HG03565 (cell line): ENCODE measurements around the gene SYN1.
"Not testable (repeated sequence)": the region's sequence is repeated elsewhere in the genome, so short reads cannot be mapped to it uniquely, and the experiment has no call there.

Experiments
- ATAC-seq: cut with Tn5 transposase; IDR thresholded peaks from one replicate; pipeline ENCODE4 v1.9.1; 2021; ENCODE audit warnings: mild to moderate bottlenecking, moderate library complexity; ENCODE audit not compliant: unreplicated experiment

The SYN1 gene

DNA sequence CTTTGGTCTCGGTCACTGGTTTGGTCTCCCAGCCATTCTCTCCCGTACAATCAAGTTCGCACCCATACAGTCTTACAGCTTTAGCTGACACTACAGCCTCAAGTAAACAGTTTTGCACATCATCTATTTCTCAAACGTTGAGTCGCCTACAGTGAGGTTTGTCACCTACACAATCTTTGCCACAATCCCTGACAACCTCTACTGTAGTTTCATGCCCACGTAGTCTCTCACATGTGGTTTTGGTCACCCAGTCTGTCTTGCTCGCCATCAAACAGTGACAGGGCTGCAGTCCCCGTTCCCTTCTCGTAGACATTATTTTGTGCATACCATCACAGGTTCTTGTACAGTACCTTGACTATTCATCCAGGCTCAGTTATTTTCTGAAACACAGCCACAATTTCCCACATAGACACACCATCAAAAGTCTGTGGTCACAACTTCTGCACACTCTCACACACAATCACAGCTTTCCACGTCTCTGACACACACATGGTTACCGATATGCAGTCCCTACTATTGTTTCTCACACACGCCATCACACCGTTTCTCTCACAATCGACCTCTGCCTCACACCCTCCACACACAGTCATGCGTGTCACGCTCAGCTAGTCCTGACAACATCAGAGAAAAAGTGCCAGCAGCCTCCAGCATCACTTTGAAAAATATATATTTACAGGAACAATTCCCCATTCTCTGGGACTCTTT lies 15.4 kb upstream of the SYN1 start:
- ATAC-seq, result no peak

DNA sequence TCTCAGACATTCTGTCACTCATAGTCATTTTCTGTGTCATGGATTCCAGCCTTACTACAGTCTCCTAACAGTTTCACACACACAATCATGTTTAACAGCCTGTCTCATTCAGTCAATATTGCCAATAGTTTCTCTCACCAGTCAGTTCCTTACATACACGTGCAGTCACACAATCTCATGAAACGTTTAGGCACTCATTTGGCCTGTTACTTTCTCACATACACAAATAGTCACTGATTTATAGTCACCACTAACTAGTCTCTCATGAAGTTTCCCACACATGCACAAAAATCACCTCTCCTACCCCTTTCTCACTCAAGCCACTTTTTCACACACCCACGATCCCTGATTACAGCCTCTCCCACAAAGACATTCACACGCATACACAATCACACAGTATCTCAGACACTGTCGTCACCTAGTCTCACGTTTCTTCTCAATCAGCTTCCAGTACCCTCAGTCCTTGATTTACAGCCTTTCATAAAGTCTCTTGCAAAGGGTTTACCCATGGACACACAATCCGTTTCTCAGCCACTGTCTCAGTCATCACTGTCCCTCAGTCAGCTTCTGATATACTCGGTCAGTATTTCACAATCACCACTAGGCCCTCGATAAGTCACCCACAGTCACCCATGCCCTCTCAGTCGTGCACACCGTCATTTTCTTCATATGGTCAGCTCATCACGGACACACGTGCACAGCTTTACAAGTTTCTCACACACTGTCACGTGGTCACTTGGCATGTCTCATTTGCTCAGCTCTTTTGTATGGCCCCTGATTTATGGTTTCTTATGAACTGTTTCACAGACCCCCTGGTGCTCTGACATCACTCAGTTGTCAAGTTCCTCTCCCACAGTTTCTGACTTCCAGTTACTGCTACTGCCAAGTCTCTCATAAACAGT lies 14.3 kb upstream of the SYN1 start:
- ATAC-seq, result no peak

DNA sequence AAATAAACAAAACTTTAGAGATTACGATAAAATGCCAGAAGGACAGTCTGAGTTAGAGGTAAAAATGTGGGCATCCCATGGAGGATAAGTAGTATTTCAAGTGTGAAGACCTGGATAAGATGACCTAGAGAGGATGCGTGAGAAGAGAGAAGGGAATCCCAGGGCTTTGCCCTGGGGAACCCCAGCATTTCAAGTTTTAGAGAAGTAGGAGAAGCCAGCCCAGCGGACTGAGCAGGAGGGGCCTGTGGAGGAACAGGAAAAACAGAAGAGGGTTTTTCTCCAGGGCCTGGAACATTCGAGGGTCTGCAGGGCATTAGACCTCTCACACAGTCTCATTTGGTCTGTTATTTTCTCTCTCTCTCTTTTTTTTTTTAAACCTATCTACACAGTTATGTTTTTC lies 13.0 kb upstream of the SYN1 start:
- no peak for ATAC-seq

DNA sequence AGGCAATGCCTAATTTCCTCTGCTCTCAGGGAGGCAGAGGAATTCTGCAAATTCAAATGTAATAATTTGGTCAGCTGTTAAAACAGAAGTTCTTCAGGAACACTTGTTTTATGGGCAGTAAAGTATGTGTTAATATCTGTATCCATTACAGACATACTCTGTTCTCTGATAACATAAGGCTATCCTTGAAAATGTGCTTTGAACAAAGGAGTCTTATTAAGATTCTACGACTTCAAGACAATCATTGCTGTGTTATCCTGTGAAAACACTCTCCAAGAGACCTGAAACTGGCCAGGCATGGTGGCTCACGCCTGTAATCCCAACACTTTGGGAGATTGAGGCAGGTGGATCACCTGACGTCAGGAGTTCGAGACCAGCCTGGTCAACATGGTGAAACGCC lies 12.0 kb upstream of the SYN1 start:
- ATAC-seq, result no peak

DNA sequence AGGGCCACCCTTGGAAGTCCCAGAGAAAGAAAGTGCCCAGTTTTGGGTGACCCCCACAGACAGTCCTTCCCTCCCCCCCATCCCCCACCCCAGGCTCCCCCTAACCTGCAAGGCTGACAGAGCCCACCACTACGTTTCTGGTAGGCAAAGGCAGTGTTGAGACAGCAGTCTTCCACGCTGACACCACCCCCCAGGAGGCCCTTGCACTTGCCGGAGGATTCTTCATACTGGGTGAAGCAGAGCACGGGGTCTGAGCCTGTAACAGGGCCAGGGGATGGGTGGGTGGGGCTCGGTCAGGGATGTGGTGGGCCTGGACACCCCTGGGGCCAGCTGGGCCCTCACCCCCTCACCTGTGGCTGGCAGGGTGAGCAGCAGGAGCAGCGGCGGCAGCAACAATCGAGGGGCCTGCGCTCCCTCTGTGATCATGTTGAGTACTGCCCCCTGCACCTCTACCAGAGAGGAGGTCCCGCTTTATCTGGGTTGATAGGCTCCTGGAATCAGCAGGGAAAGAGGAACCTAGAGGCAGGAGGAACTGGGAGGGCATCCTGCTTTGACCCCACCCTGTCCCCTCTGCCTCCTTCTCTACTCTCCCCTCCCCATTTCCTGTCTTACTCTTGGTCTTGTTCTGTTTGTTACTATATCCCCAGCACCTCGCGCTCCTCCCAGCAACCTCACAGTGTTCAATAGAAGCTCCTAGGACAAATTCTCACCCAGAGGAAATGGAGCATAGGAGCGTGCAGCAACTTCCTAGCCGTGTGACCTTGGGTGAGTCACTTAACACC lies 10.0 kb upstream of the SYN1 start, which contains the start of gene CFP:
Gene CFP (minus strand): TSS at position 512 of the 782 bp plus-strand sequence. CDS start 86 bp downstream, at position 426.
- ATAC-seq, result no peak

DNA sequence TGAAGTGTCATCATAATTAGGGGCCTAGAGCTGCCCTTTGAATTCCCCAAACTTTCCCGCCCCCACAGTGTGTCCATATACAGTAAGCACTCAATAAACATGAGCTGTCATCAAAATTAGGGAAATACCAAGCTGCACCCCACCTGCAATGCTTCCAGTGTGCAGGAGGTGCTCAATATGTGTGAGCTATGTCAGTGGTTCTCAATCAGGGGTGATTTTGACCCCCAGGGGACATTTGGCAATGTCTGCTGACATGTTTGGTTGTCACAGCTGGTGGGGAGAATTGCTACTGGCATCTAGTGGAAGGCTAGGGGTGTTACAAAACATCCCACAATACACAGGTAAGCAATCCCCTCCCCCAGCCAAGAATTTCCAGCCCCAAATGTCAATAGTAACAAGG lies 9.3 kb upstream of the SYN1 start:
- no peak for ATAC-seq

DNA sequence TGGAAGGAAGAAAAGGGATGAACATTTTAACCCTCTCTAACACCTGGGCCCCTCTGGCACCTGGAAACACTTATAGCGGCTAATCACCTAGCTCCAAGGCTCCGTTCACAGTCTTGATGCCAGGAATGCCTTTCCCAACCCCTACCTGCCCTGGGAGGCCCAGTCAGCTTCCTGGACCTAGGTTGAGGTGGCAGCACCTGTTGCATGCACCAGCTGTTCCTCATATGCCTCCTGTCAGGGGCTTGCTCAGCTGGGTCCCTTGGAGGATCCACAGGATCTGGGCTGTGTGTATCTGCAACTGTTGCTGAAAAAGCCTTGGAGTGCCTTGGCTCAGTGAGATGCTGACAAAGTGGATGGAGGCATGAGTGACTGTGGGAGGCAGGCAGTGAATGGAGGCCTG lies 5.7 kb upstream of the SYN1 start:
- no peak for ATAC-seq

DNA sequence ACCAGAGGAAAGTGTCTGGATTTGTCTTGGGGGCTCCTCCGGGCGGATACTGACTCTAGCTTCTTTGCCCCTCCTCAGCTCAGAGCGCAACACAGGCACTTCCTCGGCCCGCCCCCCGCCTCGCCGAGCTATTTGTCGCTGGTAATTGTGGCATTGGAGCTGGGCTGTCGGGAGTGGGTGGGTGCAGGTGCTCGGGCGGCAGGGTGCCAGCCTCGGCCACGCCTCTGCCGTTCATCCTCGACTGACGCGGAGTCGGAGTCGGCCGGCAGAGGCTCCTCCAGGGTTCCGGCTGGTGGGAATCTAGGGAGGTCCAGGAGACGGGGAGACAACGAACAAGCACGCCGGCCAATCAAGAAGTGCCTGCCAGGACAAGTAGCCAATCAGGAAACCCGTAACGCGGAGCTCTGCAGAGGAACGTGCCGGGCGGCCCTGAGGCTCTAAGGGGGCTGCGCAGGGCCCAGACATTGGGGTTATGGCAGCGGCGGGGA lies 3.9 kb upstream of the SYN1 start:
- ATAC-seq, result no peak

DNA sequence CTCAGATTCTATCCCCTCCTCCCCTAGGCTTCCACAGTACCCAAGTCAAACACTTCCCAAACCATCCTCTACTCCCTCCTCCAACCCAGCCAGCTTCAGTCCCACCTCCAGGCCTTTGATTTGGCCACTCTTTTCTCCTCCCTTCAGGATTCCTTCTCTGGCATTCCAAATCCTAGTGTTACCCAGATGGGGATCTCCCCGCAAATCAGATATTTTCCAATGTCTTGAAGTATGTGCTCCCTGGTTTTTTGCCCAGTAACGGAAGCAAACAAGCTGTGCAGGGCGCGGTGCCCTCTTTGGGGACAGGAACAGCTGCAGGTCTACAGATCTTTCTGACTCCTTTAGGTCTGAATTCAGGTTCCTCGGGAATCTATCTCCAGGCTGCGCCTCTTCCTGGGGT lies 2.2 kb upstream of the SYN1 start:
- ATAC-seq, result no peak

DNA sequence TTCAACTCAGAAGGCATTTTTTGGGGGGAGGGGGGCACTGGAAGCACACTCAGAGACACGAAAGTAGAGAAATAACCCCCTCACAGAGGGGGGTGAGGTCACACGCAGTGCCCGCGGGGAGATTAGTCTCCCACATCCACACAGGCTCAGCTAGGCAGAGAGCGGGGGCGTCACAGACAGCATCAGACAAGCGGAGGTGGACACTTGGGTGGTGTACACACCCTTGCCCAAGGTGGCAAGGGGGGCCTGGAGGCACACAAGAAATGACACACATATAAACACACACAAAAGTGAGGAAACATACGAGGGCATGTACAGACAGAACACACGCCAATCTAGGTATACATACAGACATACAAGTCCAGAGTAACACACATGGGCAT lies 637 bp upstream of the SYN1 start:
- ATAC-seq, result no peak

DNA sequence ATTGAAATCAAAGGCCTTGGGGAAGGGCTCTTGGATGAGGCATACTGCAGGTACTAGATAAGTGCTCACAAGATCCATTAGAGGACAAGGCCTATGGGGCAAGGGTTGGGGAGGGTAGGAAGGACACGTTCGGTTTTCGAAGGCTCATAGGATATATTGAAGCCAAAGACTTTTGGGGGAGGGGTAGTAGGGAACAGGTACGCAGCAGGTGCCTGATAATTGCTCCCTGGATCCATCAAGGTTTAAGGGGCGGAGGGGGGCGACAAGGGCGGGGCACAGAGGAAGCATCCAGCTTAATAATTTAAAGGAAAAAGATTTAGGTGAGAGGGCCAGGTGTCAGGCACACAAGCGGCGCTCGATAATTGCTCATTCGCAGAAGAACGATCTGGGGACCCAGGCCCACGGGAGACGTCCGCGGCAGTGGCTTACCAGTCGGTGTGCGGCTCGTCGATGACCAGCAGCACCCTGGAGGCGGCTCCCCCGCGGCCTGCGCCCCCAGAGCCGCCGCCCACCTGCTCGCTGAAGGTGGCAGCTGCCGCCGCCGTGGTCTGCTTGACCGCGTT lies 653 bp downstream of the SYN1 start:
- ATAC-seq, result no peak

DNA sequence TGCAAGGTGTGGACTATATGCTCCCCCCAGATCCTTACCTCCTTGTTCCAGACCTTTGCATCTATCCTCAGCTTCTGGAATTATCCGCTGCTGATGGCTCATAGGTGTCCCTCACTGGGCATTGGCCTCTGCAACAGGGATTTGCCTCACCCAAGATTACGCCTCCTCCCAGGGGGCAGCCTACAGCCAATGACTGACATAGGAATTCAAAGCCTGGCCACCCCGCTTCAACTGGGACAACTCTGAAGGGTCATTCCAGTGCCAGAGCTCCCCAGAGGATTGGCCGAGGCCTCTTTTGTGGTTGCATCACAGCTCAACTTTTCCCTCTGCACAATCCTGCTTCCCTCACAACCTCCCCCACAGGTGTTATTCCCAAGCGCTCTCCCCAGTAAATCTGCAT lies 5.0 kb downstream of the SYN1 start:
- no peak for ATAC-seq

DNA sequence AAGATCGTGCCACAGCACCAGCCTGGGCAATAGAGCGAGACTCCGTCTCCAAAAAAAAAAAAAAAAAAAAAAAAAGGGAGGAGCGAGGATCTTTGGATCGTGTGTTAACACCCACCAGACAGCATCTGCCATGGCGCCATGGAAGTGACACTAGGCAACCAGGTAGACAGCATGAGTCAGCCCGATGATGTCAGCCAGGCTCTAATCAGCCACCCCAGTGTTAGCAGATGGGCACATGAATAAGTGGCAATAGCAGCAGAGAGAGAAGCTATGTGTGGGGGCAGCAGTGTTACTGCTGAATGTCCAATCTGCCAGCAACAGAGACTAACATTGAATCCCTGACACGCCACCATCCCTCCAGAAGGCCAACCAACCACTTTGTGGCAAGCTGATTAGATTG lies 6.6 kb downstream of the SYN1 start:
- ATAC-seq, result no peak

DNA sequence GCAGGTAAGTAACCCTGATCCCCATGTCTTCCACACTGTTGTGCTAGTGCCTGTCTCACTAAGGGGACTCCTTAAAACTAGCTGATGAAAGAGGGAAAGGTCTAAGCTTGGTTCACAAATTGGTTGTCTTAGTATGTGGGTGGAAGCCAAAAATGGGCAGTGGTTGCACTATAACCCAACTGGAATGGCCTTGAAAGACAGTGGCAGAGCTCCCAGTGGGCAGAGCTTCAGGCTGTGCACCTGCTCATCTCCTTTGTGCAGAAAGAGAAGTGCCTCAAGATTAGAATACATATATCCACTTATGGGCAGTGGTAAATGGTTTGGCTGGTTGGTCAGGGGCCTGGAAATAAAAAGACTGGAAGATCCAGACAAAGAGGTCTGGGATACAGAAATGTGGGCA lies 7.2 kb downstream of the SYN1 start:
- no peak for ATAC-seq

DNA sequence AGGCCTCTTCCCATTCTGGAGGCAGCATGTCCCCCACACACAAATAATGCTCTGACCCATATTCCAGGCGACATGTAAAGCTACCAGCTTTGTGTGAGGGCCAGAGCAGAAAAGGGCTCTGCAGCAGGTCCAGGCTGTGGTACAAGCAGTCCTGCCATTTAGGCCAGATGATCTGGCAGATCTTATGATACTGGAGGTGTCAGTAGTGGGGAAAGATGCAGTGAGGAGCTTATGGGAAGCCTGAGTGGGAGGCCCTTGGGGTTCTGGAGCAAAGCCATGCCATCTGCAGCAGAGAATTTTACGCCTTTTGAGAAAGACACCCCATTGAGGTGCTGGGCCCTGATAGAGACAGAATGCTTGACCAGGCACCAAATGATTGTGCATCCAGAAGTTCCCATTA lies 7.7 kb downstream of the SYN1 start:
- no peak for ATAC-seq

DNA sequence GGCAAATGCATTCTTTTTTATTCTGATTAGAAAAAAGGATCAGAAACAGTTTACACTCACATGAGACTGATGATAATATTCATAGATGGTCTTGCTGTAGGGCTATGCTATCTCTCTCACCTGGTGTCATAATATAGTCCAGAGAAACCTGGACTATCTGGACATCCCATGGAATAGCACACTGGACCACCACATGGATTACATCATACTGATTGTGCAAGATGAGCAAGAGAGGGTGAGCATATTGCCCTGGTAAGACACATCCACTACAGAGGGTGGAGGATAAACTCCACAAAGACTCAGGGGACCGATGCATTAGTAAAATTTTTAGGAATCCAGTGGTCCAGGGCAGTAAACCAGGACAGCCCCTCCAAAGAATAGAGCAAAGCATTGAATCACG lies 8.2 kb downstream of the SYN1 start:
- no peak for ATAC-seq

DNA sequence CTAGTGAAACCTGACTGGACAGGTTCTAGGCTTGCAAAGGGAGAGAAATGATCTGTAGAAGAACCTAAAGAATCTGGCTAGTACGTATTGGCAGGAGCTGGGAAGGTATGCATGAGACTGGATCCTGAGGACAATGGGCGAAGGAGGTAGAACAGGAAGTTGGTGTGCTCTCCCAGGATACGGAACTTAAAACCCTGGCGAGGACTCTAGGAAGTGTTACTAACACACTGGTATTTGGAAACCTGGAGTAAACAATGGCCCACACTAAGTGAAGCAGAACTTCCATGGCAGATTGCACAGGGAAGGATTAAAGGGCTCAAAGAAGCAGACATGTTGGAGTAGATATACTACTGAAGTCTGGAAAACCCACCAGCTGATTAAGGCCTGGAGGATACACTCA lies 9.1 kb downstream of the SYN1 start:
- ATAC-seq, result no peak

DNA sequence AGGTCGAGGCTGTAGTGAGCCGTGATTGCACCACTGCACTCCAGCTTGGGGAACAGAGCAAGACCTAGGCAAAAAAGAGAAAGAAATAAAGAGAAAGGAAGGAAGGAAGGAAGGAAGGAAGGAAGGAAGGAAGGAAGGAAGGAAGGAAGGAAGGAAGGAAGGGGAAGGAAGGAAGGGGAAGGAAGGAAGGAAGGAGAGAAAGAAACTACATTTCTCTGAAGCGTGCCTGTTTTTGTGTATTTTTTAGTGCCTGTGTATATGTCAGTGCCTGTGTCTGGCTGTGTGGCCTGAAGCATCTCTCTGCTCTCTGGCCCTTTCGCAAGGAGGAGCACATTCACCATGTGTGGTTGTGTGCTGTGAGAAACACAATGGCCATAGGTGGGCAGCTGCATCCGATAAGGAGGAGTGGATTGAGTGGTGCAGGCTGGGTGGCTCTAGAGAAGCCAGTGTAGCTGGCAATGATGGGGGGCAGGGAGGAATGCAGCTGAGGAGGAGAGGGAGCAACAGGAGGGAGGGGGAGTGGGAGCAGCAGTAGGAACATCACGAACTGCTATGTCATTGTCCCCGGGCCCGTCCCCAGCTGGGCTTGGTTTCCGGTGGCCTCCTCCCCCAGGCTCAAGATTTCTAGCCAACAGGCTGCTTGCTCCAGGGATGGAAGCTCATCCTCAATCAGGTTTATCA lies 11.4 kb downstream of the SYN1 start:
- ATAC-seq, result no peak

DNA sequence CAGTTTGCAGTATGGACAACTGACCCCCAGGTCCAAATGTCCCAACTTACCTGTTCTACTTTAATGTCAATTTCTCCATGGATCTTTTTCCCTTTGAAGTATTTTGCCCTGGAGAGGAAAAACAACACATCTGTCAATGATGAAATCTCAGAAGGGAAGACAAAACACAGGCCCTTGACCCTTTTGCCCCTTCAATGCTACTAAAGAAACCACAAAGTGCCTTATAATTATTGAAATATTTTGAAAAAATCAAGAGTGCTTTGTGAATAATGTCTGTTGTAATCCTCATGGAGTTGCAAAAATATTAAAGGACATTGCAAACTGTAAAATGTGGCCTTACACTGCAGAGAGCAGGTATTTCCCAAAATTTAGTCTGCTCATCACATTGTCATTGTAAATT lies 12.6 kb downstream of the SYN1 start:
- ATAC-seq, result no peak

DNA sequence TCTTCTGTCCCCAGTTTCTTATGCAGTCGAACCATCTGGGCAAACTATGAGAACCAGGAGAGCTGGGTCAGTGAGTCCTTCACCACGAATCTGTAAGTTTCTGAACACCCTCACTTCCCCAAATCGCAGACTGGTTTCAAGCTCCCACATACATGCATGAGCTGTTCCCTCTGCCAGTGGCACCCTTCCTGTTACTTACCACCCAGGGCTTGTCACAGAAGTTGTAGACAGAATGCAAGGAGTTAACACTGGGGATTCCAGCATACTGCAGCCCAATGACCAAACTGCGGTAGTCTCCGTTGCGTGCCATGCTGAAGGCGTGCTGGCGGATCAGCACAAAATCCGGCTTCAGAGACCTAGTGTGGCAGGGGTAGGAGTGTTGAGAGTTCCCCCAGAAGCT lies 14.6 kb downstream of the SYN1 start:
- no peak for ATAC-seq

DNA sequence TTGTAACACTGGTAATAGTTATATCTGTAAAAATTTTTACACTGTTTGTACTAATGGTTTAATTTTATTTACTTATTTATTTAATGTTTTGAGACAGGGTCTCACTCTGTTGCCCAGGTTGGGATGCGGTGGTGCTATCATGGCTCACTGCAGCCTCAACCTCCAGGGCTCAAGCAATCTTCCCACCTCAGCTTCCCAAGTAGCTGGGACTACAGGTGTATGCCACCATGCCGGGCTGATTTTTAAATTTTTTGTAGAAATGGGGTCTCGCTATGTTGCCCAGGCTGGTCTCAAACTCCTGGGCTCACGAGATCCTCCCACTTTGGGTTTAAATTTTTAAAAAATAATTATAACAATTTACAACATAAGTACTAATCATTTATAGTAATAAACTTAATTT lies 16.5 kb downstream of the SYN1 start:
- ATAC-seq, result not testable (repeated sequence)
